ENCODE data around the gene RAPGEF4.
"Not testable (repeated sequence)": the region's sequence is repeated elsewhere in the genome, so short reads cannot be mapped to it uniquely, and the experiment has no call there.

RAPGEF4 gene

GRCh38 chr2:173017646-173018420 lies 282.2 kb downstream of the RAPGEF4 start:
- no peak for DNase-seq

- DNase-seq = no peak
These were observed 284.1 kb downstream of the RAPGEF4 start for GRCh38 chr2:173019755-173020154.

- DNase-seq = no peak
These were observed 286.3 kb downstream of the RAPGEF4 start for GRCh38 chr2:173021939-173022371.

GRCh38 chr2:173023718-173024117 lies 288.1 kb downstream of the RAPGEF4 start:
- DNase-seq = no peak

DNA sequence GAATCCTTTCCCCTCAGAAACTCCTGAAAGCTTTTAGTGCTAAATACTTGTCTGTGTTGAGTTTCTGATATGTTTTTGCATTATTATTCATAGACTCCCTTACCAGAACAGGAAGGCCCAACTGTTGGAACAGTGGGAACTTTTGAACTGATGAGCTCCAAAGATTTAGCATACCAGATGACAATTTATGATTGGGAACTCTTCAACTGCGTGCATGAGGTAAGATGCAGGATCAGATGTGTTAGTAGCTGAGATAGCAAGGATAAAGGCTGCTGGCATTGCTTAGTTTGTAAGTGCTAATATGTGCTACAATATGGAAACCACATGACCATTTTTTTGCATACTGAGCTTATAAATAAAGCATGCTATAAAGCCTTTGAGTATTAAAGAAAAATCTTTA lies 290.8 kb downstream of the RAPGEF4 start:
- DNase-seq = no peak

DNA sequence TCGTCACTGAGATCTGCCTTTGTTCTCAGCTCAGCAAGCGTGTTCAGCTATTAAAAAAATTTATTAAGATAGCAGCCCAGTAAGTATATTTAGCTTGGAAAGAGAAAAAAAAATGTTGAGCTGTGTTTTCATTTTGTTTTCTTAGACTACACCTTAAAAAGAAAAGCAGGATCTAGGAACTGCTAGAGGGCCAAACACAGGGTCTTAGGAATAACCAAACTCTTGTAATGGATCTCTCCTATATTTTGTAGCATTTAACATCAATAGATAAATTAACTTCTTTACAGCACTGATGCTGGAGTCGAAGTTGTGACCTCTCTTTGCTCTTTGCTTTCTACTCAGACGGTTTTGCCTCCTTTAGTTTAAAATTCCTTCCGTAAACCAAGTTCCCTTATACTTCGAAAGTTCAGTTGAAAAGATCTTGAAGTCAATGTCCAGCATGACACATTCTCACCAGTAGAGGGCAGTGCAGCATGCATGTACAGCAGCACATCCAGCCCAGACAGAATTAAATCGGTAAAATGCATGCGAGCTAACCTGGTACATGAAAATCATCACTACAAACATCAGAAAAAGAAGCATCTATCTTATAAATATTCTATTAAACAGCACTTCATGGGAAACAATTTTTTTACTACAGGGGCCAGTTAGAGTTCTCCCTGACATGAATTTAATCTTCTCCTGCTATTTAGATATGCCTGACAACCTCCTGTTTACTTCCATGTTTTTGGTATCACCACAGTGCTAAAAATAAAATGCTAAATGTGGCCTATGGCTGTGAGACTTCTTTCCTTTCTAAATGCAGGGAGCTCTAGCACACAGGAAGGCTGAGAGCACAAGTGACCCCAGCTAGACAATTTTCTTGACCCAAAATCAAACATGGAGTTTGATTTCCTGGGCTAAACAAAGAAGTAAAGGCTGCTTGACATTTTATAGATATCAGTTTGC lies 291.8 kb downstream of the RAPGEF4 start:
- peak; percentile 68 for DNase-seq

DNA sequence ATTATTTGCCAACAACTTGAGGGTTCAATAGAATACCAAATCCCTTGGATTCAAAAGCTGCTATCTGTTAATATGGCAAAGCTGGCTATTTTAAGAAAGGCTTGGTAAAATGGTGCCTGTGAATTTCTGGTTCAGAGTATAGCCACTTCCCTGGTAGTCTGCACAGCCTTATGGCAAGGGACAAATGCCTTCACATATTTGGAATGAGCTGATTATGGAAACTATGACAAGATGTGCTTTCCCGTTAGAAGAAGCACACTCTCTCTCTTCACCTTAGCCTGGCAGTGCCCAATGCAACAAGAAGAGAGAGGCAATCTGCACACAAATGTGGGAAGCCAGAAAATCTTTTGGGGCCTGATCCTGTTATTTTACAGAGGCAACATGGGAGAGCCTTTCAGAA lies 292.5 kb downstream of the RAPGEF4 start:
- no peak for DNase-seq

GRCh38 chr2:173028671-173029070 lies 293.0 kb downstream of the RAPGEF4 start:
- DNase-seq = no peak

GRCh38 chr2:173030561-173031490 lies 295.2 kb downstream of the RAPGEF4 start:
- DNase-seq = no peak

DNA sequence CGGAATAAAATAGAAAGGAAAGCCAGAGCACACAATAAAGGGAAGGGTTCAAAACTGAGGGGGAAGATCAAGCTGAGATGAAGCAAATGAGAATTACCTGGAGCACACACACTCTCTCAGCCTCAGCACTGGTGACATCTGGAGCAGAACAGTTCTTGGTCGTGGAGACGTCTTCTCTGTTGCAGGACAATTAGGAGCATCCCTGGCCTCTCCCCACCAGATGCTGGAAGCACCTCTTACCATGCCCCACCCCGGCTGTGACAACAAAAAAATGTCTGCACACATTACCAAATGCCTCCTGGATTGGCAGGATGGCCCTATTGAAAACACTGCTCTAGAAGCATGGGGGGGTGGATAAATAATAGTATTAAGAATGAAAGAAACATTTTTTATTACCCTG lies 296.4 kb downstream of the RAPGEF4 start:
- no peak for DNase-seq

DNA sequence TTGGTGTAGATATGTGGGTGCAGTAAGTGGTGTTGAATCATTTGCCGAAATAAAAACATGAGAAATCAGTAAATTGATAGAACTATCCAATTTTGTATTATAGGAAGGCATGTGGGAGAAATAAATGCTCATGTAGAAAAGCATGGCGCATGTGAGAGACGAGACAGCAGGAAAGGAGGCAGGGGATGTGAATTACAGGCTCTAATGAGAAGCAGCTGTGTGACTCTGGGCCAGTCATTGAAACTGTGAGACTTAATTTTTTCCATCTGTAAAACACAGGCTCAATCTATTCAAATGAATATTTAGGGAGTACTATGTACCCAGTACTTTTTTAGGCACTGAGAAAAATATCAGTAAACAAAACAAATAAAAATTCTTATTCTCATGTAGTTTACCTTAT lies 297.4 kb downstream of the RAPGEF4 start:
- no peak for DNase-seq

DNA sequence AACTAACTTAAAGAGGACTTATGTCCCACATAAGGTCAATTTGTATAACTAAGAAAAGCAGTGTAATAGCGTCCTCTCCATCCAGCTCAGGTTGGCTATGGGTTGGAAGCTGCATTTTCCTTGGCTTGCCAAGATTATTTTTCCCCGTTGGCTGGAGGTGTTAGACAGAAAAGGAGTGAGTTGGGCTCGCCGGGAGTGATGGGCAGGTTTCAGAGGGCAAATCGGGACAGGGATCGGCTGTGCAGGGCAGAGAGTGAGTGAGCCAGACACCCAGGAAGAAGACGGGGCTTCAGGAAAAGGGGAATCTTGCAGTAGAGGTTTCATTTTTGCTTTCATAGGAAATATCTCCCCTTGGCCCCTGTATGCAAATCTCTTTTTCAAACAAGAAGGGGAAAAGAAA lies 298.5 kb downstream of the RAPGEF4 start:
- DNase-seq = no peak

DNA sequence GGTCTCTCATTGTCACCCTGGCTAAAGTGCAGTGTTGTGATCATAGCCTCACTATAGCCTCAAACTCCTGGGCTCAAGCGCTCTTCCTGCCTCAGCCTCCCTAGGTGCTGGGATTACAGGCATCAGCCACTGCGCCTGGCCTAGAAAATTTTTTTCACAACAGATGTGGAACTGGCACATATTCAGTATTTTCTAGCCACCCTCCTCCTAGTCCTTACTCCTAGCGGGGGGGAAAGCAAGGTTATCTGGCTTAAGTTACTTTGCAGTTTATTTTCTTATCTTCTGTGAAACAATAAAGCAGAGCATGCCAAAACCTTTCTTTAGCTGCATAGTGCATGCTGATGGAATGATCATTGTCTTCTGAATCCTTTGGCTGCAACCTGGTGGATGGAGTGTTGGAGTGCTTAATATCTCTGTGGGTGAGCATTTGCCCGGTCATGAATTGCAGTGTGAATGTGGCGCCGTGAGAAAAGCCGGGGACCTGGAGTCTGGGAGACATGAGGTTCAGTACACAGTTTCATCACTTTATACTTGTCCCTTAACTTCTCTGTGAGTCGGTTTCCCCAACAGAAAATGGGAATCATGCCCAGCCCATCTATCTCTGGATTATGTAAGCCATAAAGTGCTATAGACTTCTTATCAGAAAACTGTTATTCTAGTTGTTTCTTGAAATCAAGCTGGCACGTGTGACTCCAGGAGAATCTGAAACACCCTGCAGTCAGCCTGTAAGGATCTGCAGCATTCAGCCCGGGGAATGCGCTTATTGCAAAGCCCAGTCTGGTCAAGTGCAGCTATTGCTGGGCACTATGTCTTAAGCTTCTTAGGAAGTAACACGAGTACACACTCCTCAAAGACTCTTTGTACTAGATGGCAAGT lies 301.8 kb downstream of the RAPGEF4 start:
- no peak for DNase-seq

DNA sequence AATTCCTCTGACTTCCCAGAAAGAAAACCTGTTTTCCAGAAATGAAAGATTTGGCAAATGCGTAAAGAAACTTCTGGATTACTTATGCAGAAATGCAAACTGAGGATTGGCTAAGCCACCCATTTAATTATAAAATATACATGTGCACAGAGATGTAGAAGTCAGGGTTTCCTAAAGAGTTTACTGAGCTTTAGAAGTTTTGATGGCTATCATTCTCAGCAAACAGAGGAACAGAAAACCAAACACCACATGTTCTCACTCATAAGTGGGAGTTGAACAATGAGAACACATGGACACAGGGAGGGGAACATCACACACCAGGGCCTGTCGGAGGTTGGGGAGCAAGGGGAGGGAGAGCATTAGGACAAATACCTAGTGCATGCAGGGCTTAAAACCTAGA lies 302.6 kb downstream of the RAPGEF4 start:
- not testable (repeated sequence) for DNase-seq

GRCh38 chr2:173040729-173041128 lies 305.1 kb downstream of the RAPGEF4 start:
- DNase-seq = no peak

DNA sequence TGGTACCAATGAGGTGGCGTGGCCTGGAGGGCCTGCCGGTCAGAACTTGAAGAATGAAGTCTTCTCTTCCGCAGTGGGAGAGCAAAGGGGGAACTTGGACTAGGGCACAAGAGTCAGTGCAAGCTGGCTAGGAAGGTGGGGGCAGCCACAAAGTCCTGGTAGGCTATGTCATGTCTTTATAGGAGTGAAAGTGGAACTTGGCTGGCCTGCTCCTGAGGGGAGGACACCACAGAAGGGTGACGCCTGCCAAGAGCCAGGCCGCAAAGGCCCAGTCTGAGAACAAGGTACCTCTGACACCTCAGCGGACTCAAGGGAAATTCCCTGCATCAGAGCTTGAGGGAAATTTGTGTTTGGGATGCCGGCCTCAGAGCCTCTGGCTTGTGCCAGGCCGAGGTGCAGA lies 307.8 kb downstream of the RAPGEF4 start:
- DNase-seq = no peak

- DNase-seq = peak; percentile 5
These were observed 308.4 kb downstream of the RAPGEF4 start for GRCh38 chr2:173043897-173044519.

DNA sequence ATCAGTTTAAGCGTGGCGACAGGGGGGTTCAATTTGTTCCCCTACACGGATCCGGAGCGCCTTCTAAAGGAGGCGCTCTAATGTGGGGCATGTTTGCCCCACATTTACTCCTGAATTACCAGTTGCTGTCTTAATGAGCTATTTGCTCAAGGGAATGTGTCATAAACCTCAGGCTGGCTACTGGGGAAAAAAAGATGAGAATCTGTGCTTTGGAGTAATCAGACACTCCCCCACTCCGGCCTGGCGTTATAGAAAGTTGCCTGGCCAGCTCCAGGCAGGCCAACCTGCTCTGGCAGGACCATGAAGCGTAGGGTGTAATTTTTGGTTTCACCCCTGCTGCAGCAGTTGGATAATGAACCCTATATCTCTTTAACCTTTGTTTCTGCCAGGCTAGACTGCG lies 309.0 kb downstream of the RAPGEF4 start:
- DNase-seq = no peak

DNA sequence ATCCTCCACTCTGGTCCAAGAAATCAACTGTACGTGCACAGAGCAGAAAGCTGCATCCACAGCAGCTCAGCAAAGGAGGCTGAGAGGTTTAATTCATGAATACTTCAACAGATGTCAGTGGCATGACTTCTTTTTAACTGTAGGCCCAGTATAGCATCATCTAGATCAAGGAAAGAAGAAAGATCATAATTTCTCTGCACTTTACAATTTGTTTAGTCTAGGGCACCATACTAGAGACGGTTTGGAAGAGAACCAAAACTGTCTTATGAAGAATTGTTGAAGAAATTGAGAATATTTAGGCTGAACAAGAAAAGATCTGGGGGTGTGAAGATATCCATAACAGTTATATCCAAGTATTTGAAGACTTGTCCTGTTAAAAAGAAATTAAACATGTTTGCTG lies 309.5 kb downstream of the RAPGEF4 start:
- no peak for DNase-seq

DNA sequence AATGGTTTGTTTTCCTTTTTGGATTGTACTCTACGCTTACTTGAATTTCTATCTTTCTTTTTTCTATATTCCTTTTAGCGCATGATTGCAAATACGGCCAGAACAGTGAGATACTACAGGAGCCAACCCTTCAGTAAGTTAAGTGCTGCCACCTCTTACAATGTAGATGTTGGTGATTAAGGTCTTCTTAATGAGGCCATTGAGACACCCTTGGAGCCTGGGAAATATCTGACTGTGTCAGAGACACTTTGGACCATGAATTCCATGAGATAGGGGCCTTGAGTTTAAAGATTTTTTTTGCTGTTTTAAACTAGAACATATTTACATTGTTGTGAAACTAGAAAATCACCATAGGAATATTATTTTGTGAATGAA lies 312.9 kb downstream of the RAPGEF4 start:
- no peak for DNase-seq

DNA sequence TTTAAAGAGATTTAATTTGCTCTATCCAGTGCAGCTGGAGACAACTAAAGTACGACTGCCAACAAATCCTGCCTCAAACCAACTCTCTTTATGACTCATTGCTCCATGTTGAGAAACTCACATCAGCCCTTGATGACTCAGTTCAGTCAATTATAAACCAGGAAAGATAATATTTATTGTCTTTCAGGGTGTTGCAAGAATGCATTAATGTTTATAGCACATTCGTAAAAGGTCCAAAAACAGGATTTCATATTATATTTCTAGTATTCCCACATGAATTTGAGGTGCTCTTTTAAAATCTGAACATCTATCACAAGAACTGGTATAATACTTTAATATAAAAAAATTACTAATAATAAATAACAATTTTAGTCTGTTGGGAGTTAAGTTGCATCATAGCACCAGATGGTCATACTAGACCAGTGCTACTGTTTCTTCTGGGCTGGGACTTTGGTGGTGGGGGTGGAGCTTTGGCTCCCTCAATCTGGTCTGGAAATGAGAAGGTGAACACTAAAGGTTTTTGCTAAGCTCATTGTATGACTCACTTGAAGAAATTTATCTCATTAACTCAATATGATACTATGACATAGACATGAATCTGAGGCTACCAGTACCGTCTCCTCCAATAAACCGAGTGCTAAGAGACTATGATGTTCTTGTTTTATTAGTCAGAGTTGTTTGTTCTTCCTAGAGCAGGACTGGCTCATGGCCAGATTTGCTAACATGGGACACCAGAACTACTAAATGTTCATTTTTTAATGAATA lies 313.4 kb downstream of the RAPGEF4 start:
- no peak for DNase-seq

Data from NCI-H1048 (cell line).